Stimulated activated naive B cell treated with anti-CD40 and anti-IgM and Interleukin-4, amounts not matched to agents 10 μg/mL and 1 μg/mL and 100 μg/mL, for 72 hours (primary cell): ENCODE data around the gene GPR180.
"Not testable (repeated sequence)": the region's sequence is repeated elsewhere in the genome, so short reads cannot be mapped to it uniquely, and the experiment has no call there.

Experiments used
- ATAC-seq, 2 donors: fragments of 150-1000 bp; cut with Tn5 transposase; replicated peaks; 2 replicates each; pipeline ENCODE4 v1.10.0; 2021; ENCODE audit warnings: moderate library complexity in 1 of 2
- DNase-seq: peaks from one replicate; pipeline ENCODE4 v3.0.0; 2021
- H3K27ac Mint-ChIP-seq: one replicate; pipeline ENCODE4 v1.8.0; 2022; ENCODE audit warnings: mild to moderate bottlenecking, mixed read lengths
- H3K27me3 Mint-ChIP-seq, 2 donors: one replicate each; pipeline ENCODE4 v1.8.0; 2022; ENCODE audit warnings: mixed read lengths in 2 of 2
- H3K36me3 Mint-ChIP-seq, 2 donors: one replicate each; pipeline ENCODE4 v1.8.0; 2022; ENCODE audit warnings: mixed read lengths in 2 of 2, mild to moderate bottlenecking in 1 of 2
- H3K4me1 Mint-ChIP-seq, 2 donors: one replicate each; pipeline ENCODE4 v1.8.0; 2022; ENCODE audit warnings: mixed read lengths in 2 of 2, mild to moderate bottlenecking in 1 of 2
- H3K4me3 Mint-ChIP-seq, 2 donors: one replicate each; pipeline ENCODE4 v1.8.0; 2022; ENCODE audit warnings: mild to moderate bottlenecking in 2 of 2, mixed read lengths in 2 of 2, moderate library complexity in 1 of 2
- H3K9me3 Mint-ChIP-seq, 2 donors: one replicate each; pipeline ENCODE4 v1.8.0; 2022; ENCODE audit warnings: mixed read lengths in 2 of 2, mild to moderate bottlenecking in 1 of 2

Gene GPR180

GRCh38 chr13:94609196-94609595 is 7.5 kb downstream of the GPR180 start:
- DNase-seq (no peak), ATAC-seq (no peak)
- peaks cover 18 to 24% of the 10 kb centered on the region in 2 donors for H3K36me3 Mint-ChIP-seq
- no peak overlapping the region for H3K27ac Mint-ChIP-seq
- H3K27me3 Mint-ChIP-seq: no peaks in the 10 kb centered on the region
- H3K9me3 Mint-ChIP-seq: no peaks in the 10 kb centered on the region
- H3K4me1 Mint-ChIP-seq: no peaks in the 10 kb centered on the region
- no peak overlapping the region for H3K4me3 Mint-ChIP-seq

GRCh38 chr13:94610475-94610874 is 8.8 kb downstream of the GPR180 start:
- no peaks in the 10 kb centered on the region for H3K9me3 Mint-ChIP-seq
- H3K36me3 Mint-ChIP-seq: peaks cover 23 to 29% of the 10 kb centered on the region in 2 donors
- DNase-seq: no peak
- no peaks in the 10 kb centered on the region for H3K27me3 Mint-ChIP-seq
- no peak overlapping the region for H3K4me3 Mint-ChIP-seq
- H3K27ac Mint-ChIP-seq: no peak overlapping the region
- ATAC-seq: no peak
- no peaks in the 10 kb centered on the region for H3K4me1 Mint-ChIP-seq

GRCh38 chr13:94612050-94612449 is 10.4 kb downstream of the GPR180 start:
- Mint-ChIP-seq H3K4me1 (no peaks in the 10 kb centered on the region), H3K27me3 (no peaks in the 10 kb centered on the region), H3K4me3 (no peak overlapping the region), H3K36me3 (peaks cover 15 to 24% of the 10 kb centered on the region in 2 donors), H3K27ac (no peak overlapping the region), H3K9me3 (no peaks in the 10 kb centered on the region)
- DNase-seq: no peak
- ATAC-seq: no peak

- Mint-ChIP-seq H3K9me3 (no peaks in the 10 kb centered on the region), H3K4me1 (no peaks in the 10 kb centered on the region), H3K27me3 (no peaks in the 10 kb centered on the region), H3K36me3 (peaks cover 15 to 20% of the 10 kb centered on the region in 2 donors), H3K27ac (no peak overlapping the region), H3K4me3 (no peak overlapping the region)
- no peak for ATAC-seq
- no peak for DNase-seq
These were observed 11.4 kb downstream of the GPR180 start for GRCh38 chr13:94613051-94613450.

- H3K27me3 Mint-ChIP-seq: no peaks in the 10 kb centered on the region
- H3K4me1 Mint-ChIP-seq: no peaks in the 10 kb centered on the region
- ATAC-seq (no peak), DNase-seq (no peak)
- no peak overlapping the region for H3K4me3 Mint-ChIP-seq
- H3K9me3 Mint-ChIP-seq: no peaks in the 10 kb centered on the region
- no peak overlapping the region for H3K27ac Mint-ChIP-seq
- H3K36me3 Mint-ChIP-seq: peaks cover 8 to 14% of the 10 kb centered on the region in 2 donors
These were observed 15.8 kb downstream of the GPR180 start for GRCh38 chr13:94617389-94618000.

GRCh38 chr13:94620286-94620896 is 18.7 kb downstream of the GPR180 start:
- ATAC-seq (peak; percentile 61 to 62), DNase-seq (no peak)
- peaks cover 8 to 19% of the 10 kb centered on the region in 2 donors for H3K36me3 Mint-ChIP-seq
- no peaks in the 10 kb centered on the region for H3K4me1 Mint-ChIP-seq
- H3K9me3 Mint-ChIP-seq: no peaks in the 10 kb centered on the region
- H3K27ac Mint-ChIP-seq: no peak overlapping the region
- no peaks in the 10 kb centered on the region for H3K27me3 Mint-ChIP-seq
- no peak overlapping the region for H3K4me3 Mint-ChIP-seq

- Mint-ChIP-seq H3K36me3 (peaks cover 12 to 19% of the 10 kb centered on the region in 2 donors), H3K9me3 (no peaks in the 10 kb centered on the region), H3K4me3 (no peak overlapping the region), H3K27me3 (no peaks in the 10 kb centered on the region), H3K4me1 (no peaks in the 10 kb centered on the region), H3K27ac (no peak overlapping the region)
- DNase-seq (no peak), ATAC-seq (no peak)
These were observed 20.7 kb downstream of the GPR180 start for GRCh38 chr13:94622344-94622743.

GRCh38 chr13:94623316-94623715 is 21.7 kb downstream of the GPR180 start:
- ATAC-seq (no peak), DNase-seq (no peak)
- no peak overlapping the region for H3K4me3 Mint-ChIP-seq
- H3K36me3 Mint-ChIP-seq: peaks cover 12 to 19% of the 10 kb centered on the region in 2 donors
- H3K27ac Mint-ChIP-seq: no peak overlapping the region
- no peaks in the 10 kb centered on the region for H3K4me1 Mint-ChIP-seq
- no peaks in the 10 kb centered on the region for H3K27me3 Mint-ChIP-seq
- no peaks in the 10 kb centered on the region for H3K9me3 Mint-ChIP-seq

GRCh38 chr13:94630858-94631257 is 29.2 kb downstream of the GPR180 start:
- no peaks in the 10 kb centered on the region for H3K27me3 Mint-ChIP-seq
- H3K4me1 Mint-ChIP-seq: peaks cover 0 to under 1% of the 10 kb centered on the region in 2 donors
- peaks cover 22 to 29% of the 10 kb centered on the region in 2 donors for H3K36me3 Mint-ChIP-seq
- no peak overlapping the region for H3K4me3 Mint-ChIP-seq
- no peak overlapping the region for H3K27ac Mint-ChIP-seq
- H3K9me3 Mint-ChIP-seq: no peaks in the 10 kb centered on the region
- ATAC-seq (no peak), DNase-seq (no peak)

- Mint-ChIP-seq H3K27ac (no peak overlapping the region), H3K27me3 (no peaks in the 10 kb centered on the region), H3K4me3 (no peak overlapping the region), H3K36me3 (peaks cover 19 to 29% of the 10 kb centered on the region in 2 donors), H3K9me3 (peaks cover 2 to 3% of the 10 kb centered on the region in 2 donors), H3K4me1 (peaks cover 0 to 2% of the 10 kb centered on the region in 2 donors)
- ATAC-seq: no peak
- no peak for DNase-seq
These were observed 30.7 kb downstream of the GPR180 start for GRCh38 chr13:94632226-94632980.

- H3K4me1 Mint-ChIP-seq, DNase-seq, H3K27me3 Mint-ChIP-seq, H3K27ac Mint-ChIP-seq, H3K4me3 Mint-ChIP-seq, H3K9me3 Mint-ChIP-seq, ATAC-seq: not testable (repeated sequence)
- H3K36me3 Mint-ChIP-seq: peaks cover 5 to 18% of the 10 kb centered on the region in 2 donors
These were observed 34.4 kb downstream of the GPR180 start for GRCh38 chr13:94636096-94636495.

- Mint-ChIP-seq H3K36me3 (peaks cover 5 to 18% of the 10 kb centered on the region in 2 donors), H3K9me3 (peaks cover 4 to 6% of the 10 kb centered on the region in 2 donors), H3K4me1 (peaks cover 0 to 2% of the 10 kb centered on the region in 2 donors), H3K4me3 (no peak overlapping the region), H3K27me3 (peaks cover 0 to 4% of the 10 kb centered on the region in 2 donors), H3K27ac (no peak overlapping the region)
- DNase-seq: no peak
- ATAC-seq: no peak
These were observed 35.4 kb downstream of the GPR180 start for GRCh38 chr13:94636942-94637578.

GRCh38 chr13:94637677-94638076 is 36.0 kb downstream of the GPR180 start:
- H3K9me3 Mint-ChIP-seq, ATAC-seq, H3K4me3 Mint-ChIP-seq, H3K27me3 Mint-ChIP-seq, DNase-seq, H3K4me1 Mint-ChIP-seq, H3K27ac Mint-ChIP-seq: not testable (repeated sequence)
- peaks cover 5 to 14% of the 10 kb centered on the region in 2 donors for H3K36me3 Mint-ChIP-seq

- Mint-ChIP-seq H3K27me3 (peaks cover 0 to 4% of the 10 kb centered on the region in 2 donors), H3K36me3 (peaks cover 0 to 4% of the 10 kb centered on the region in 2 donors), H3K9me3 (peaks cover 4 to 6% of the 10 kb centered on the region in 2 donors), H3K27ac (no peak overlapping the region), H3K4me3 (no peak overlapping the region), H3K4me1 (peaks cover 0 to 2% of the 10 kb centered on the region in 2 donors)
- no peak for DNase-seq
- no peak for ATAC-seq
These were observed 39.1 kb downstream of the GPR180 start for GRCh38 chr13:94640721-94641120.
